Measurements from ENCODE around the gene XRCC1.

- TF ChIP-seq EZH2 (IDR thresholded peaks at IDR 0.05; ENCODE audit: insufficient read depth, poor library complexity, severe bottlenecking) = no peak
- TF ChIP-seq EZH2phosphoT487 (IDR thresholded peaks at IDR 0.05; ENCODE audit: insufficient read depth, low read depth) = no peak
These were observed 23.7 kb downstream of the XRCC1 start for GRCh38 chr19:43551399-43552197.
